Fibroblast of the aortic adventitia (primary cell): ENCODE measurements around the gene GPC6. TPM values are rescaled to one million over a fixed set of nuclear protein-coding genes. Genes with fewer than 3 reads are reported as not detected.

ENCODE experiments used
- DNase-seq: peaks from one replicate; pipeline ENCODE4 v3.0.0-alpha.2; 2010; ENCODE audit warnings: low read depth
- H3K4me3 ChIP-seq: 2 replicates; pipeline ENCODE4 v1.5.1; 2011; ENCODE audit warnings: low read depth, mild to moderate bottlenecking, control low read depth, low read length, moderate library complexity
- total RNA-seq: library from RNA; depleted of rRNA; stranded (reverse); fragments of >200 nt; gene quantifications from 2 replicates; pipeline ENCODE4 v1.2.3, GENCODE V29; 2012; ENCODE audit warnings: low replicate concordance
- TF ChIP-seq, protein P1 (sequence below): IDR thresholded peaks from 2 replicates; pipeline ENCODE4 v1.5.1; 2011; ENCODE audit warnings: mild to moderate bottlenecking, low read length, control low read depth, inconsistent platforms; ENCODE audit not compliant: insufficient read depth

The GPC6 gene
- total RNA-seq, 1 donor: 92.6 TPM

DNA sequence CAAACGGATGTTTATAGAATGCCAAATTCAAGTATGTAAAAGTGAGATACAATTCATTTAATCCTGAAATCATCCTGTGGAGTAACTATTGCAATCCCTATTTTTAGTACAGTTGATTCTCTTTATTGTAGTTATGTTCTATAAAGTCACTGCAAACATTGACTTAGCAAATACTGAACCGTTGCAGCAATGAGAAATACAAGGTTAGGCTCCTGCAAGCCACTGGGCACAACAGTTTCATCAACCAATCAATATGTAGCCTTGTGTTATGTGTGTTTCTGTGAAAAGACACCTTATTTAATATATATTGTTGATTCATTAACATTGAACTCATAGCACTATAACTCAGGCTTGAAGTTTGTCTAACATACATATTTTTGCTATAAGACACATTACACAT, 1078.4 kb downstream of the GPC6 start:
- DNase-seq: no peak
- TF ChIP-seq, protein P1, sequence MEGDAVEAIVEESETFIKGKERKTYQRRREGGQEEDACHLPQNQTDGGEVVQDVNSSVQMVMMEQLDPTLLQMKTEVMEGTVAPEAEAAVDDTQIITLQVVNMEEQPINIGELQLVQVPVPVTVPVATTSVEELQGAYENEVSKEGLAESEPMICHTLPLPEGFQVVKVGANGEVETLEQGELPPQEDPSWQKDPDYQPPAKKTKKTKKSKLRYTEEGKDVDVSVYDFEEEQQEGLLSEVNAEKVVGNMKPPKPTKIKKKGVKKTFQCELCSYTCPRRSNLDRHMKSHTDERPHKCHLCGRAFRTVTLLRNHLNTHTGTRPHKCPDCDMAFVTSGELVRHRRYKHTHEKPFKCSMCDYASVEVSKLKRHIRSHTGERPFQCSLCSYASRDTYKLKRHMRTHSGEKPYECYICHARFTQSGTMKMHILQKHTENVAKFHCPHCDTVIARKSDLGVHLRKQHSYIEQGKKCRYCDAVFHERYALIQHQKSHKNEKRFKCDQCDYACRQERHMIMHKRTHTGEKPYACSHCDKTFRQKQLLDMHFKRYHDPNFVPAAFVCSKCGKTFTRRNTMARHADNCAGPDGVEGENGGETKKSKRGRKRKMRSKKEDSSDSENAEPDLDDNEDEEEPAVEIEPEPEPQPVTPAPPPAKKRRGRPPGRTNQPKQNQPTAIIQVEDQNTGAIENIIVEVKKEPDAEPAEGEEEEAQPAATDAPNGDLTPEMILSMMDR: no peak
- H3K4me3 ChIP-seq: no peak overlapping the region

DNA sequence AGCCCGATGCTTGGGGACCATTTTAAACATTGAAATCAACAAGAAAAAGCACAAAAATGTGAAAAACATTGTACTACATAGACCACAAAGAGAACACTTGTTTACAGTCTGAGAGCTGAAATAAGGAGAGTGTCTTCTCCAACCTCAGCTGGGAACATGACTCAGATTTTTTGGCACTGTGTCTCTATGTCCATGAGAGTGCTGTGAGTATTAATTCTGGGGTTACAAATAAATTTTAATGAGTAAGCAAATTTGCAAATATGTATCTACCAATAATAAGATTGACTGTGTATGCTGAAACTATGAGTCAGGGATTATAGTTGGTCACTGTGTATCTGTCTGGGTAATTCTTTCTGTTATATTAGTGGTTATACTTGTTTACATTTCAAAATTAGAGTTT, 1078.9 kb downstream of the GPC6 start:
- TF ChIP-seq, protein P1: no peak
- peak; percentile 70 for DNase-seq
- H3K4me3 ChIP-seq: no peak overlapping the region

DNA sequence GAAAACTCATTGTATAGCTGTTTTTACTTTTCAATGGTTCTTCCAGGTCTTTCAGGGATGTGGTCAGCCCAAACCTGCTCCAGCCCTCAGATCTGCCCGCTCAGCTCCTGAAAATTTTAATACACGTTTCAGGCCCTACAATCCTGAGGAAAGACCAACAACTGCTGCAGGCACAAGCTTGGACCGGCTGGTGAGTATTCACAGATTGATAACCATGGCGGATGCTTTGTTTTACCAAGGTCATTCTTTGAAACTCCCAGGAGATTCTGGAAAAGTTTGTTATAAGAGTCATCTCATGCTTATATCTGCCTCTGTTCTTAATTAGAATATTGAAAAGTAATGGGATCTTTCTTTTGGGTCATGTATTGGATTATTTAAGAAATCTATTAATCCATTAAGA, 1079.3 kb downstream of the GPC6 start:
- H3K4me3 ChIP-seq: no peak overlapping the region
- DNase-seq: peak; percentile 35
- TF ChIP-seq, protein P1: no peak

DNA sequence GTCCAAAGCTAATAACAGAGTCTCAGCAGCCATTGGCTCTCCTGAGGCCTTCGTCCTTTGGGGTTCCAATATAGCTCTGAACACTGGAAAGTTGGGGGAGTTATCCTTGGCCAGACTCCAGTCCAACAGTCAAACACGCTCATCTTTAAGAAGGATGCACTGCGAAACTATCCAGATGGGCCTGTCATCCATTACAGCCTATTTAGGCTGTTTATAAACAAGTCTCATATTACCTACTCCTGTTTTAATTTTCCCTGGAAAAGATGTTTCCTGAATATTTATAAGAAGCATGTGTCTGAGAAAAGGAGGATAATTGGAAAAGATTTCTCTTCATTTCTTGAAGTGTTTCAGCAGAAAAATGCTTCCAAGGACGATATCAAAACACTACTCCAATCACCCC, 1082.2 kb downstream of the GPC6 start:
- H3K4me3 ChIP-seq: no peak overlapping the region
- TF ChIP-seq, protein P1: no peak
- no peak for DNase-seq

DNA sequence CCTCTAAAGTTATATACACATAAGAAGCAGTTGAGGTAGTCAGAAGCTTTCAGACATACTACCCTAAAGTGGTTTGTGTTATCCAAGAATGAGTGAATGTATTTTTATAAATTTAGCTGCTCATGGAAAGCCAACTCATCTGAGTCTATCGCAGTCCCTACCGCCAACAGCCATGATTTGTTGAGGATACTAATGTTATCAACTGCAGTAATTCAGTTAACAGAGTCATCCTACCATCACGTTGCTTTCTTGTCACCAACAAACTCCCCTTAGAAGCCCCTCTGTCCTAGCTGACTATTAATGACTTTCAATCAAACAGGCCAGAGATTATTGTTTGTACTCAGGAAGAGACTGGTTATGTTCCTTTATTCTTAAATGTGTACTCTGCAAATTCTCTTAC, 1083.0 kb downstream of the GPC6 start:
- no peak overlapping the region for H3K4me3 ChIP-seq
- TF ChIP-seq, protein P1: no peak
- DNase-seq: no peak

DNA sequence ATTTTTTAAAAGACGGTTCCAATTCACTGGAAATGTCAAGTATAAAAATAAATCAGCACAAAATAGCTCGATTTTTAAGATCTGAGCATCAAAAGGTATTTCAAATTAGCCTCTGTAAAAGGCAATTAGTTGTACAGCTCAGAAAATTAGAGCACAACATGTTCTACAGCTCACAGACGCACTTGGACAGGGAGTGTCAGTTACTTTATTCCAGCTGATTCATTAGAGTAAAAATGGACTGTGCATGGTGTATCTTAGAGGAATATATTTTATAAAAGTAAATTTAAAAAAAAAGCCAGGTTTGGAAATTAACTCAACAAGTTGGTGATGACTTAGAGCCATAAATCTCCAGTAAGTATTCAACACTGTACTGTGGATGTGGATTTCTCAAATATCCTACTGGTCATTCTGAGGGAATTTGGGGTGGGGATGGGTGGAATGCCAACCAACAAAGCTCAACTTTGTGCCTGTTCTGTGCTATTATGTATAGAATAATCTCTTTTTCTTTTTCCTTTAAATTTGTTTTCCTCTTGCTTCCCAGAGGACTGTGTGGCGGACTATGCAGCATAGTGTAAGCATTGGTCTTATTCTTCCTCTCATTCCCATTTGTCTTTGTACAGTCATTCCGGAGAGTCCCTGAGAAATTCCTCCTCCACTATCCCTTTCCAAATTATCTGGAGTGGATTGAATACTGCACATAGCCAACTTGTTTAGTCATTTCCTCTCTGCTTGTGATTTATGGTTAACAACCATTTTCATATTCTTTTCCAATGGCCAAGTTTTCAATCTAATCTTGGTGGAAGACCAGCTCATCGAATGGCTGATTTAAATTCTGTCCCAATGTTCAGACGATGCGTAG, 1083.6 kb downstream of the GPC6 start:
- TF ChIP-seq, protein P1: no peak
- no peak overlapping the region for H3K4me3 ChIP-seq
- DNase-seq: peak; percentile 96
